Measurements from ENCODE around the gene USE1. TPM values are rescaled to one million over a fixed set of nuclear protein-coding genes. Genes with fewer than 3 reads are reported as not detected.

Gene USE1
- total and polyA plus RNA-seq, 2 experiments from 2014 or later: 15.5 to 19.4 TPM

DNA sequence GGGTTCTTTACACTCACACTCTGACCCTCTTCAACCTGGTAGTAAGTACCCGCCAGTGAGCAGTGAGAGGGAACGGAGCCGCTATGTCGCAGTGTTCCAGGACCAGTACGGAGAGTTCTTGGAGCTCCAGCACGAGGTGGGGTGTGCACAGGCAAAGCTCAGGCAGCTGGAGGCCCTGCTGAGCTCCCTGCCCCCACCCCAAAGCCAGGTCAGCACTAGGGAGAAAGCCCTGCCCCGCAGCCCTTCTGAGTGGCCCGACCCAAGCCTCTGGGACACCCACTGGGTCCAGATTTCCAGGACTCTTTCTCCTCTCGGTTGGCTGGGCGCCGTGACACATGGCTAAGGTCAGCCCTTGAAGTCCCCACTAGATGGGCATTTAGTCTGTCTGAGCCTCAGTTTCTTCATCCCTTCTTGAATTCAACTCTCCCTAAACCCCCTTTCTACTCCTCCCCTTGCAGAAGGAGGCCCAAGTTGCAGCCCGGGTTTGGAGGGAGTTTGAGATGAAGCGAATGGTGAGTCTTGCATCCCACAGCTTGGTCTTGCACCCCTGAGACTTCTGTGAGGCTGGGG, 12.7 kb downstream of the USE1 start:
- DNase-seq (ENCODE audit: low spot score) (peak; percentile 30), ATAC-seq (no peak)
- peaks cover 28% of the 10 kb centered on the region for H3F3A ChIP-seq (replicated peaks; ENCODE audit: low read depth)
- Mint-ChIP-seq H3K4me1 (peaks cover 13% of the 10 kb centered on the region; the same call in 2 of the 3 replicates), H3K27ac (no peak overlapping the region), H3K9me3 (no peaks in the 10 kb centered on the region), H3K4me3 (peak overlapping the region; percentile 83; the same call in 2 of the 3 replicates), H3K36me3 (ENCODE audit: low read depth) (peaks cover 34% of the 10 kb centered on the region), H3K27me3 (ENCODE audit: insufficient read depth, low read depth, poor library complexity) (peaks cover 17% of the 10 kb centered on the region)
- no peaks in the 10 kb centered on the region for H3K27me3 ChIP-seq (ENCODE audit: insufficient read depth)
- 0 out of 2 replicates have a peak overlapping the region, but pooled peaks have one; percentile 92 for H3K4me3 ChIP-seq
- no peaks in the 10 kb centered on the region for H3K9me2 ChIP-seq (ENCODE audit: insufficient read depth)
- peaks cover 16% of the 10 kb centered on the region for H3K79me2 ChIP-seq (replicated peaks; ENCODE audit: insufficient read depth)
- TF ChIP-seq, protein P1, sequence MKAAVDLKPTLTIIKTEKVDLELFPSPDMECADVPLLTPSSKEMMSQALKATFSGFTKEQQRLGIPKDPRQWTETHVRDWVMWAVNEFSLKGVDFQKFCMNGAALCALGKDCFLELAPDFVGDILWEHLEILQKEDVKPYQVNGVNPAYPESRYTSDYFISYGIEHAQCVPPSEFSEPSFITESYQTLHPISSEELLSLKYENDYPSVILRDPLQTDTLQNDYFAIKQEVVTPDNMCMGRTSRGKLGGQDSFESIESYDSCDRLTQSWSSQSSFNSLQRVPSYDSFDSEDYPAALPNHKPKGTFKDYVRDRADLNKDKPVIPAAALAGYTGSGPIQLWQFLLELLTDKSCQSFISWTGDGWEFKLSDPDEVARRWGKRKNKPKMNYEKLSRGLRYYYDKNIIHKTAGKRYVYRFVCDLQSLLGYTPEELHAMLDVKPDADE (IDR thresholded peaks at IDR 0.05): no peak
- TF ChIP-seq REST (IDR thresholded peaks at IDR 0.05; ENCODE audit: unreplicated experiment) (no peak), CREB1 (CRISPR knock-in tag; IDR thresholded peaks at IDR 0.05; ENCODE audit: low read depth) (no peak), ZNF114 (CRISPR knock-in tag; IDR thresholded peaks at IDR 0.05) (no peak), EZH2phosphoT487 (IDR thresholded peaks at IDR 0.05; ENCODE audit: unreplicated experiment) (no peak), NANOG (IDR thresholded peaks at IDR 0.05; ENCODE audit: borderline replicate concordance) (no peak), ZNF331 (CRISPR knock-in tag; IDR thresholded peaks at IDR 0.05; ENCODE audit: low read depth) (no peak), EZH2 (IDR thresholded peaks at IDR 0.05; ENCODE audit: low read depth, unreplicated experiment) (no peak), JUNB (IDR thresholded peaks at IDR 0.05; ENCODE audit: unreplicated experiment) (no peak)
- TF ChIP-seq, protein P2, sequence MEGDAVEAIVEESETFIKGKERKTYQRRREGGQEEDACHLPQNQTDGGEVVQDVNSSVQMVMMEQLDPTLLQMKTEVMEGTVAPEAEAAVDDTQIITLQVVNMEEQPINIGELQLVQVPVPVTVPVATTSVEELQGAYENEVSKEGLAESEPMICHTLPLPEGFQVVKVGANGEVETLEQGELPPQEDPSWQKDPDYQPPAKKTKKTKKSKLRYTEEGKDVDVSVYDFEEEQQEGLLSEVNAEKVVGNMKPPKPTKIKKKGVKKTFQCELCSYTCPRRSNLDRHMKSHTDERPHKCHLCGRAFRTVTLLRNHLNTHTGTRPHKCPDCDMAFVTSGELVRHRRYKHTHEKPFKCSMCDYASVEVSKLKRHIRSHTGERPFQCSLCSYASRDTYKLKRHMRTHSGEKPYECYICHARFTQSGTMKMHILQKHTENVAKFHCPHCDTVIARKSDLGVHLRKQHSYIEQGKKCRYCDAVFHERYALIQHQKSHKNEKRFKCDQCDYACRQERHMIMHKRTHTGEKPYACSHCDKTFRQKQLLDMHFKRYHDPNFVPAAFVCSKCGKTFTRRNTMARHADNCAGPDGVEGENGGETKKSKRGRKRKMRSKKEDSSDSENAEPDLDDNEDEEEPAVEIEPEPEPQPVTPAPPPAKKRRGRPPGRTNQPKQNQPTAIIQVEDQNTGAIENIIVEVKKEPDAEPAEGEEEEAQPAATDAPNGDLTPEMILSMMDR (conservative IDR thresholded peaks at IDR 0.05; ENCODE audit: low read depth in 2 of 2): no peak
- H3K4me2 ChIP-seq: 0 out of 2 replicates have a peak overlapping the region, but pooled peaks have one; percentile 38
- no peak overlapping the region for H3K27ac ChIP-seq (ENCODE audit: low read depth)
- H3K4me1 ChIP-seq (ENCODE audit: insufficient read depth): no peaks in the 10 kb centered on the region; the same call in 1 of the 2 replicates
- H4K20me1 ChIP-seq (replicated peaks; ENCODE audit: insufficient read depth): peaks cover 9% of the 10 kb centered on the region
- H2AFZ ChIP-seq: no peak overlapping the region
- H3K36me3 ChIP-seq (ENCODE audit: insufficient read depth): peaks cover 6% of the 10 kb centered on the region; the same call in 1 of the 2 replicates

All from GM23338 (cell line).